Measurements from ENCODE around the gene FGD2. TPM values are rescaled to one million over a fixed set of nuclear protein-coding genes. Genes with fewer than 3 reads are reported as not detected.

FGD2 gene
- total RNA-seq, 4 donors from 2014 or later = 2.5 to 292 (median 34.9) TPM

DNA sequence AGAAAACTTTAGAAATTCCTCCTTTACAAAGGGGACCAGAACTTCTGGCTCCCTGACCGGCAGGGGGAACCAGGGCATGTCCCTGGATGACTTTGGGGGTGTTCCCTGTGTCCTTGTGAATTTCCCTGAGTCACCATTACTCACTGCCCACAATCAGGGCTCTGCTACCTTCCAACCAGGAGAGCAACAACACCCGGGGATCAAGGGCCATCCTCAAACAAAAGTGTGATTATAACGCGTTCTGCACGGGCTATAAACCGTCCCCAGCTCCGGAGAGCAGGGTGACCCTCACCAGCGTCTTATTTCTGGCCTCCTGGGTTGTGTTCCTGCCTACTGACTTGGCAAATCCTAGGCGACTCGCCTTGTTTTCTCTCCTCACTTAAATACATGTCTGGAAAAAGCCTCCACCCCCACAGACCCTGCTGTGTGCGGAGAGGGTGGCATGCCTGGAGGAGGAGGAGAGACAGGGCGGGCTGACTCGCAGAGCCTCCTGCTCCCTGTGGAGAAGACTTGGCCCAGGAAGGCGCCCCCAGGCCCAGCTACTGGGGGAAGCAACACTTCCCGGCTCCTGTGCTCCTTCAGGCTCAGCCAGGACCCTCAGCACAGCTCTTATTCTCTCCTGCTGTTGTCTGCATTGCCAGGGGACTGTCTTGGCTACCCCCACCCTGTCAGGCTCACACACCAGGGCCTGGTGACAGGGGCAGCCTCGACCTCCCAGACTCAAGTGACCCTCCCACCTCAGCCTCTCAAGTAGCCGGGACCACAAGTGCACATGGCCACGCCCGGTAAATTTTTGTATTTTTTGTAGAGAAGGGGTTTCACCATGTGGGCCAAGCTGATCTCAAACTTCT is 54.1 kb downstream of the FGD2 start:
- H3K4me3 ChIP-seq = peak overlapping the region in 2 of 4 donors; percentile 12 to 18
- peak in 2 of 3 donors; percentile 83 to 89 for DNase-seq
- H3K36me3 ChIP-seq = no peaks in the 10 kb centered on the region
- no peaks in the 10 kb centered on the region for H3K9me3 ChIP-seq
- peak overlapping the region; percentile 50 to 87 (median 66) for H3K27ac ChIP-seq
- TF ChIP-seq POLR2A (IDR thresholded peaks at IDR 0.05) = peak; percentile 10 to 36
- TF ChIP-seq, protein P1, sequence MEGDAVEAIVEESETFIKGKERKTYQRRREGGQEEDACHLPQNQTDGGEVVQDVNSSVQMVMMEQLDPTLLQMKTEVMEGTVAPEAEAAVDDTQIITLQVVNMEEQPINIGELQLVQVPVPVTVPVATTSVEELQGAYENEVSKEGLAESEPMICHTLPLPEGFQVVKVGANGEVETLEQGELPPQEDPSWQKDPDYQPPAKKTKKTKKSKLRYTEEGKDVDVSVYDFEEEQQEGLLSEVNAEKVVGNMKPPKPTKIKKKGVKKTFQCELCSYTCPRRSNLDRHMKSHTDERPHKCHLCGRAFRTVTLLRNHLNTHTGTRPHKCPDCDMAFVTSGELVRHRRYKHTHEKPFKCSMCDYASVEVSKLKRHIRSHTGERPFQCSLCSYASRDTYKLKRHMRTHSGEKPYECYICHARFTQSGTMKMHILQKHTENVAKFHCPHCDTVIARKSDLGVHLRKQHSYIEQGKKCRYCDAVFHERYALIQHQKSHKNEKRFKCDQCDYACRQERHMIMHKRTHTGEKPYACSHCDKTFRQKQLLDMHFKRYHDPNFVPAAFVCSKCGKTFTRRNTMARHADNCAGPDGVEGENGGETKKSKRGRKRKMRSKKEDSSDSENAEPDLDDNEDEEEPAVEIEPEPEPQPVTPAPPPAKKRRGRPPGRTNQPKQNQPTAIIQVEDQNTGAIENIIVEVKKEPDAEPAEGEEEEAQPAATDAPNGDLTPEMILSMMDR (IDR thresholded peaks at IDR 0.05) = peak in 5 of 6 experiments; percentile 7 to 88 (median 78)
- peaks cover 0 to 20% (median 3%) of the 10 kb centered on the region in 4 donors for H3K4me1 ChIP-seq
- no peaks in the 10 kb centered on the region for H3K27me3 ChIP-seq

DNA sequence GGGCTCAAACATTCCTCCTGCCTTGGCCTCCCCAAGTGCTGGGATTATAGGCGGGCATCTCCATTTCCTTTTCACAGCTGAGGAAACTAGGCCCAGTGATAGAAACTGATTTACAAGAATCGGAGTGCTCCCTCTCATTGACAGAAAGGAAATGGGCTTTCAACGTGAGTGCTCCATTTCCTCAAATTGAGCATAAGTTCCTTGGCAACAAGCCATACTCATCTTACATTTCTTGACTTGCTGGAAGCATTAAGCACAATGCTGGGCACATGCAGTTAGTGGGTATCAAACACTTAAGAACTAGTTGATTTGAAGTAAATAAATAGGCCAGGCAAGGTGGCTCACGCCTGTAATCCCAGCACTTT is 54.7 kb downstream of the FGD2 start:
- peak overlapping the region in 1 of 4 donors; percentile 18 for H3K4me3 ChIP-seq
- peaks cover 0 to 20% (median 3%) of the 10 kb centered on the region in 4 donors for H3K4me1 ChIP-seq
- DNase-seq = no peak
- TF ChIP-seq, protein P1 (IDR thresholded peaks at IDR 0.05) = no peak
- no peak for TF ChIP-seq POLR2A (IDR thresholded peaks at IDR 0.05)
- H3K27ac ChIP-seq = peak overlapping the region in 3 of 4 donors; percentile 50 to 87 (median 78)
- H3K27me3 ChIP-seq = no peaks in the 10 kb centered on the region
- H3K36me3 ChIP-seq = no peaks in the 10 kb centered on the region
- H3K9me3 ChIP-seq = no peaks in the 10 kb centered on the region

DNA sequence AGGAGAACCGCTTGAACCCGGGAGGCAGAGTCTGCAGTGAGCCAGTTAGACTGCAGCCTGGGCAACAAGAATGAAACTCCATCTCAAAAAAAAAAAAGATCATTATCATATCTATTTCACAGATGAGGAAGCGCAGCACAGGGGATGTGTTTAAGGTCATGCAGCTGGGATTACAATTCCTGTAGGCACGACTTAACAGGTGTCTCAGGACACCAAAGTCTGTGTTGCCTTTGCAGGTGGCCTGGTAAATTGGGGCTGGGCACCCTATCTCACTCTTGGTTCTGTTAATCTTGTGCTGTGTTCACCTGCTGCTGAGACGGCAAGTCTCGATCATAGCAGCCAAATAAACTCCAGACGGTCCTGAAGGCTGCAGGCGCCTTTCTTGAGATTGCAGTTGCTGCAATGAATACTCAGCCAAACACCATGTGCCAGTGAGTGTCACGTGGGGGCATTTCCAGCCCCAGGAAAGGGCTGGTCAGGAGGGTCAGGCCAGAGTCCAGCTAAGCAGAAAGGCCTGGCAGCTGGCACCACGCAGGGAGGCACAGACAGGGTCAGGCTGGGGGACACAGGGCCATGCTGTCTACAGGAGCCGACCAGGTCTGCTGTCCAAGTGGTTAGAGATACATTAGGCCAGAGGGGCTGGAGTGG is 55.8 kb downstream of the FGD2 start:
- Histone ChIP-seq H3K4me3 (no peak overlapping the region), H3K36me3 (no peaks in the 10 kb centered on the region), H3K9me3 (no peaks in the 10 kb centered on the region), H3K27ac (peak overlapping the region in 3 of 4 donors; percentile 19 to 87 (median 55)), H3K4me1 (peaks cover 0 to 20% (median 3%) of the 10 kb centered on the region in 4 donors), H3K27me3 (no peaks in the 10 kb centered on the region)
- DNase-seq = peak in 2 of 3 donors; percentile 74 to 80
- peak in 1 of 2 donors; percentile 31 for TF ChIP-seq POLR2A (IDR thresholded peaks at IDR 0.05)
- TF ChIP-seq, protein P1 (IDR thresholded peaks at IDR 0.05) = no peak

DNA sequence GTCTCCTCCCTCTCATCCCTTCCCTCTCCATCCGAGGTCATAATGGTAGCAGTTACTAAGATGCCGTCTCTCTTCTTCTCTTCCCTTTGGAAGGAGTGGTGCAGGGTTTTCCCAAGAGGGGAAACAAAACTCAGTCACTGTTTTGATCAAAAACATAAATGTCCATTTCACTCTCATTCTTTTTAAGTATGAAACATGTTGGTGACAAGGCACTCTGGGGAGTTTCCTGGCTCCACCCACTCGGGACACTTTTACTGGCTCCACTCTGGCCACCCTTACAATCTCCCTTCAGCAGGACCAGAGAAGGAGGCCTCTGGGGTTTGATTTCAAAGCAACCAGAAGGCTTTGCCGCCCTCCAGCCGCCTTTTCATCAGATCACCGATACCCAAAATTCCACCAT is 57.0 kb downstream of the FGD2 start:
- H3K27ac ChIP-seq = no peak overlapping the region
- H3K27me3 ChIP-seq = no peaks in the 10 kb centered on the region
- H3K4me3 ChIP-seq = no peak overlapping the region

DNA sequence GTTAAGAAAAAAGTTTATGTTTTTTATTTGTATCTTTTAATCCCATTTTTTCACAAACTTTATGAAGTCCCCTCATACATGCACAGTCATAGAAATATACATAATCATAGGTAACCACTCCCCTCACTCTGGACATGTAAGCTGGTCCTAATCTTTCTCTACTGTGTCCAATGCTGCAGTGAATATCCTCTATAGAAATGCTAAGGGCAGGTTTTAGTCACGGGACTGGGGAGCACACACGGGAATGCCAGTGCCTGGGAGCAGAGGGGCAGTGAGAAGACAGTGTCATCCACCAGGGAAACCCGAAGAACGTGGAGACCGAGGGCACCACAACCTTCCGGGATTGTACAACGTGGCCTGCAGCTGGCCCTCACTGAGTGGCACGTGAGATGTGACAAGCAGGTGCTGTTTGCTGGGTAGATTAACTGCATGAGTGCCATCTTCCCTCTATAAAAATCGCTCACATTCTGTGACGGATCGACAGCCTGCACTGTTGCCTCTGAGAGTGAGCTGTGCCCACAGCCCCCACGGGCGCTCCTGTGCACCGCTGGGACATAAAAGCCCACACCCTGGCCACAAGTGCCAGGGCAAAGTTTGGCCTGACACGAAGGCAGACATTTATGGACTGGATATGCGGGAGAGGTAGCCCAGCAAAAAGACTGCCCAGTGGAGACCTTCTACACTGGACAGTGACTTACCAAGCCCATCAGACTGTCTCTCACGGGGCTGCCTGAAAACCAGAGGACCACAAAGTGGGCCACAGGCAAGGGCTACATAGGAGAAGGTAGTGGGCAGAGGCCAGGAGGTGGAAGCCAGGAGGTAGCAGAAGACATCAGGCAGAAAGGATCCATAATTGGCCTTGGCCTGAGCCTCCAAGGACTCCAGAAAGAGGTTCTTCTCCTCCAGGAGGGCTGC is 63.2 kb downstream of the FGD2 start:
- H3K27me3 ChIP-seq = no peaks in the 10 kb centered on the region

More for the DNA sequence above, 57.0 kb downstream of the FGD2 start:
- H3K36me3 ChIP-seq = no peaks in the 10 kb centered on the region
- DNase-seq = no peak
- peaks cover 0 to 20% (median 3%) of the 10 kb centered on the region in 4 donors for H3K4me1 ChIP-seq
- TF ChIP-seq POLR2A (IDR thresholded peaks at IDR 0.05) = no peak
- H3K9me3 ChIP-seq = no peaks in the 10 kb centered on the region

More for the DNA sequence above, 63.2 kb downstream of the FGD2 start:
- no peaks in the 10 kb centered on the region for H3K4me1 ChIP-seq
- no peak overlapping the region for H3K27ac ChIP-seq
- no peaks in the 10 kb centered on the region for H3K36me3 ChIP-seq
- no peak overlapping the region for H3K4me3 ChIP-seq
- no peaks in the 10 kb centered on the region for H3K9me3 ChIP-seq
- no peak for DNase-seq
- TF ChIP-seq, protein P1 (IDR thresholded peaks at IDR 0.05) = no peak
